Endothelial cell of umbilical vein (primary cell): ENCODE results near the gene RPL11. TPM values are rescaled to one million over a fixed set of nuclear protein-coding genes. Genes with fewer than 3 reads are reported as not detected.

Source experiments
- BruUV-seq: library from RNA; stranded (reverse); fragments of 400-500 nt; replicated peaks from 2 replicates; lab custom pipeline; 2021; lab: Mats Ljungman, UMichigan
- CTCF ChIA-PET: fragments of 300-600, 350-600 bp; sonication (Branson Sonifier 250); formaldehyde crosslinking; loops from one replicate; lab custom pipeline; 2021; ENCODE audit warnings: antibody characterized with exemption, inconsistent platforms; lab: Charles Lee
- POLR2A ChIA-PET: fragments of 300-600, 350-600 bp; sonication (Branson Sonifier 250); formaldehyde crosslinking; loops from one replicate; lab custom pipeline; 2021; ENCODE audit warnings: antibody characterized with exemption, inconsistent platforms; lab: Charles Lee
- DNase-seq: peaks from one replicate; pipeline ENCODE4 v3.0.0-alpha.2; 2011; ENCODE audit warnings: low read depth, low spot score
- FAIRE-seq: peaks from 2 replicates; lab custom pipeline; 2011; peaks lifted over from hg19 to GRCh38; lab: Jason Lieb, UNC
- H2AFZ ChIP-seq: 2 replicates; pipeline ENCODE4 v1.6.0; 2012; ENCODE audit warnings: low read depth, low read length, control low read depth, inconsistent platforms
- H3K27ac ChIP-seq: 2 replicates; pipeline ENCODE4 v1.5.1; 2011; ENCODE audit warnings: low read depth, mild to moderate bottlenecking, control low read depth, low read length, moderate library complexity; ENCODE audit not compliant: insufficient read depth
- H3K27me3 ChIP-seq, 2 experiments: 2 replicates each; pipeline versions ENCODE4 v1.6.0 to v1.6.1; 2011; ENCODE audit warnings: low read length in 2 of 2, mixed read lengths in 1 of 2; ENCODE audit not compliant: control insufficient read depth in 2 of 2, insufficient read depth in 2 of 2
- H3K36me3 ChIP-seq, 2 experiments: 2 replicates in 1 of 2; 3 replicates in 1 of 2; pipeline ENCODE4 v1.5.1; 2011; ENCODE audit warnings: low read length in 2 of 2, mild to moderate bottlenecking in 1 of 2, moderate library complexity in 1 of 2; ENCODE audit not compliant: control insufficient read depth in 2 of 2, insufficient read depth in 2 of 2; ENCODE audit errors: extremely low read depth in 1 of 2
- H3K4me1 ChIP-seq: 3 replicates; pipeline ENCODE4 v1.5.1; 2011; ENCODE audit warnings: mild to moderate bottlenecking, low read length; ENCODE audit not compliant: control insufficient read depth, insufficient read depth; ENCODE audit errors: extremely low read depth
- H3K4me2 ChIP-seq: 2 replicates; pipeline ENCODE4 v1.6.1; 2011; ENCODE audit warnings: low read length, control low read depth, mixed read lengths; ENCODE audit not compliant: insufficient read depth
- H3K4me3 ChIP-seq, 3 experiments: fragments of 200-600 bp in 1 of 3; sonication (generic), shearing (Covaris generic) in 1 of 3; replicated peaks in 1 of 3; 2 replicates each; pipeline ENCODE4 v1.5.1; 2011 to 2016; ENCODE audit warnings: control low read depth in 3 of 3, low read length in 3 of 3, mild to moderate bottlenecking in 2 of 3, inconsistent platforms in 1 of 3, low read depth in 1 of 3, moderate library complexity in 1 of 3; ENCODE audit not compliant: insufficient read depth in 1 of 3
- H3K79me2 ChIP-seq: 2 replicates; pipeline ENCODE4 v1.6.0; 2012; ENCODE audit warnings: low read length, inconsistent platforms; ENCODE audit not compliant: control insufficient read depth, insufficient read depth
- H3K9ac ChIP-seq: replicated peaks from 2 replicates; pipeline ENCODE3; 2011; ENCODE audit warnings: low read length, control low read depth; ENCODE audit not compliant: insufficient read depth; ENCODE audit errors: extremely low read depth
- H3K9me1 ChIP-seq: replicated peaks from 3 replicates; pipeline ENCODE4 v1.6.0; 2011; ENCODE audit warnings: mild to moderate bottlenecking, low read length; ENCODE audit not compliant: control insufficient read depth, insufficient read depth; ENCODE audit errors: extremely low read depth
- H3K9me3 ChIP-seq: replicated peaks from 2 replicates; pipeline ENCODE4 v1.5.1; 2012; ENCODE audit warnings: low read length, inconsistent platforms; ENCODE audit not compliant: control insufficient read depth, insufficient read depth
- H4K20me1 ChIP-seq: replicated peaks from 2 replicates; pipeline ENCODE3; 2011; ENCODE audit warnings: mild to moderate bottlenecking, low read length; ENCODE audit not compliant: control insufficient read depth, insufficient read depth; ENCODE audit errors: extremely low read depth
- CTCF ChIP-seq, 2 donors: IDR thresholded peaks; 1 replicate in 1 of 2; 2 replicates in 1 of 2; pipeline ENCODE4 v1.5.1; 2011; ENCODE audit warnings: low read length in 2 of 2, mild to moderate bottlenecking in 2 of 2, moderate library complexity in 2 of 2, control low read depth in 1 of 2, inconsistent platforms in 1 of 2, low read depth in 1 of 2; ENCODE audit not compliant: insufficient read depth in 1 of 2; ENCODE audit errors: extremely low read depth in 1 of 2
- EZH2 ChIP-seq: IDR thresholded peaks from 2 replicates; pipeline ENCODE4 v1.6.1; 2012; ENCODE audit warnings: borderline replicate concordance, low read depth, mild to moderate bottlenecking, moderate library complexity, low read length, inconsistent platforms; ENCODE audit not compliant: severe bottlenecking
- FOS ChIP-seq: IDR thresholded peaks from 2 replicates; pipeline ENCODE4 v1.6.1; 2011; ENCODE audit warnings: mild to moderate bottlenecking, low read length, moderate library complexity, borderline replicate concordance; ENCODE audit not compliant: insufficient read depth
- GATA2 ChIP-seq: IDR thresholded peaks from 2 replicates; pipeline ENCODE4 v1.7.0; 2011; ENCODE audit warnings: low read depth, mild to moderate bottlenecking, moderate library complexity, mixed read lengths, low read length; ENCODE audit not compliant: insufficient read length, insufficient read depth
- JUN ChIP-seq: IDR thresholded peaks from 2 replicates; pipeline ENCODE4 v1.6.1; 2011; ENCODE audit warnings: borderline replicate concordance, low read depth; ENCODE audit not compliant: insufficient read length, insufficient read depth
- MAX ChIP-seq: IDR thresholded peaks from 2 replicates; pipeline ENCODE4 v1.6.1; 2011; ENCODE audit not compliant: insufficient read depth, insufficient read length
- MYC ChIP-seq: IDR thresholded peaks from one replicate; pipeline ENCODE4 v1.6.1; 2011; ENCODE audit warnings: mild to moderate bottlenecking, low read depth, low read length
- POLR2A ChIP-seq: IDR thresholded peaks from 2 replicates; pipeline ENCODE4 v1.6.1; 2012; ENCODE audit warnings: low read depth, mild to moderate bottlenecking, control low read depth, low read length
- POLR2AphosphoS5 ChIP-seq: IDR thresholded peaks from 2 replicates; pipeline ENCODE4 v1.6.1; 2012; ENCODE audit warnings: low read depth, mild to moderate bottlenecking, control low read depth, low read length, moderate library complexity; ENCODE audit not compliant: insufficient read depth
- dilution Hi-C: fragments of 300-500 bp; cut with MboI; formaldehyde crosslinking; loops from one replicate; pipeline ENCODE4 v1.15.0; 2019; ENCODE audit warnings: low sequenced_read_pairs; ENCODE audit not compliant: extremely low pct_ligation_motif_present
- intact Hi-C: fragments of 100-400 bp; cut with micrococcal nuclease; formaldehyde crosslinking; loops from one replicate; pipeline ENCODE4 v1.10.0; 2022
- polyA plus RNA-seq, 4 experiments: library from polyadenylated mRNA; depleted of rRNA in 3 of 4; stranded (reverse) in 3 of 4; unstranded in 1 of 4; fragments of >200 nt; gene quantifications; 2 replicates each; pipeline versions ENCODE4 v1.2.1 to v1.2.3, GENCODE V29; 2011 to 2012; ENCODE audit warnings: missing spikeins in 1 of 4
- total RNA-seq: library from RNA; stranded (reverse); gene quantifications from 2 replicates; pipeline ENCODE4 v1.2.3, GENCODE V29; 2021

The RPL11 gene
- total and polyA plus RNA-seq, 2 donors (not counting 3 experiments of a cell fraction or from before 2014, with no cell fraction given): 861 to 1,084 TPM

GRCh38 chr1:23709229-23709628 lies 17.6 kb downstream of the RPL11 start:
- no TSS peak for BruUV-seq
- no peak for DNase-seq
- Histone ChIP-seq H3K4me3 (no peak overlapping the region), H3K27me3 (no peaks in the 10 kb centered on the region), H4K20me1 (no peaks in the 10 kb centered on the region), H3K9ac (no peak overlapping the region), H3K9me1 (no peaks in the 10 kb centered on the region), H3K27ac (no peak overlapping the region), H2AFZ (no peak overlapping the region), H3K79me2 (peaks cover 69% of the 10 kb centered on the region), H3K36me3 (peaks cover 5 to 10% of the 10 kb centered on the region in 2 experiments), H3K9me3 (no peaks in the 10 kb centered on the region), H3K4me1 (no peaks in the 10 kb centered on the region), H3K4me2 (no peak overlapping the region)
- dilution Hi-C loops: no loop called here
- ChIA-PET CTCF (no interaction called here), POLR2A (no interaction called here)
- intact Hi-C loops: no loop called here
- no peak for TF ChIP-seq JUN
- no peak for TF ChIP-seq POLR2A
- no peak for TF ChIP-seq FOS
- TF ChIP-seq MAX: no peak
- no peak for TF ChIP-seq GATA2
- TF ChIP-seq POLR2AphosphoS5: no peak
- TF ChIP-seq EZH2: no peak
- TF ChIP-seq CTCF (IDR thresholded peaks at IDR 0.05; ENCODE audit: extremely low read depth in 1 of 2, insufficient read depth in 1 of 2, low read depth in 1 of 2, low read length in 2 of 2): no peak
- TF ChIP-seq MYC: no peak
- no peak for FAIRE-seq
